ENCODE data around the gene ERGIC1. TPM values are rescaled to one million over a fixed set of nuclear protein-coding genes. Genes with fewer than 3 reads are reported as not detected.

Gene ERGIC1
- total and polyA plus RNA-seq, 8 donors = 116 to 229 (median 125) TPM

GRCh38 chr5:172801179-172801671, 32.8 kb upstream of the ERGIC1 start:
- Histone ChIP-seq H3K27ac (peak overlapping the region; percentile 85 to 96), H3K4me3 (no peak overlapping the region), H3K36me3 (no peaks in the 10 kb centered on the region), H3K27me3 (no peaks in the 10 kb centered on the region), H3K4me1 (peaks cover 32 to 78% of the 10 kb centered on the region in 2 donors), H3K9me3 (no peaks in the 10 kb centered on the region)
- ATAC-seq (peak; percentile 19), DNase-seq (no peak)
- intact Hi-C loops (cut with DNase I) = no loop called here
- no peak for TF ChIP-seq CTCF (IDR thresholded peaks at IDR 0.05)

GRCh38 chr5:172802112-172802511, 31.9 kb upstream of the ERGIC1 start:
- DNase-seq = no peak
- no peak for ATAC-seq
- Histone ChIP-seq H3K9me3 (no peaks in the 10 kb centered on the region), H3K36me3 (no peaks in the 10 kb centered on the region), H3K4me1 (peaks cover 36 to 76% of the 10 kb centered on the region in 2 donors), H3K27me3 (no peaks in the 10 kb centered on the region), H3K4me3 (no peak overlapping the region), H3K27ac (peak overlapping the region in 1 of 2 donors; percentile 14)
- intact Hi-C loops (cut with DNase I) = no loop called here
- TF ChIP-seq CTCF (IDR thresholded peaks at IDR 0.05) = no peak

GRCh38 chr5:172802567-172803176, 31.4 kb upstream of the ERGIC1 start:
- intact Hi-C loops (cut with DNase I) = no loop called here
- peak overlapping the region in 1 of 2 donors; percentile 14 for H3K27ac ChIP-seq

GRCh38 chr5:172805018-172805683, 28.9 kb upstream of the ERGIC1 start:
- intact Hi-C loops (cut with DNase I) = no loop called here
- peaks cover 12 to 57% of the 10 kb centered on the region in 2 donors for H3K4me1 ChIP-seq

More at GRCh38 chr5:172802567-172803176, 31.4 kb upstream of the ERGIC1 start:
- no peaks in the 10 kb centered on the region for H3K27me3 ChIP-seq
- no peak for DNase-seq
- no peak for TF ChIP-seq CTCF (IDR thresholded peaks at IDR 0.05)
- ATAC-seq = no peak
- H3K4me1 ChIP-seq = peaks cover 37 to 75% of the 10 kb centered on the region in 2 donors
- H3K4me3 ChIP-seq = no peak overlapping the region
- no peaks in the 10 kb centered on the region for H3K36me3 ChIP-seq
- H3K9me3 ChIP-seq = no peaks in the 10 kb centered on the region

More at GRCh38 chr5:172805018-172805683, 28.9 kb upstream of the ERGIC1 start:
- Histone ChIP-seq H3K36me3 (no peaks in the 10 kb centered on the region), H3K9me3 (peaks cover 0 to 7% of the 10 kb centered on the region in 2 donors), H3K27ac (peak overlapping the region in 1 of 2 donors; percentile 94), H3K4me3 (no peak overlapping the region), H3K27me3 (no peaks in the 10 kb centered on the region)
- ATAC-seq = no peak
- TF ChIP-seq CTCF (IDR thresholded peaks at IDR 0.05) = no peak
- no peak for DNase-seq

Measured in left lung (tissue), 10 donors.